HCT116 (cell line): ENCODE results near the gene FSTL4. TPM values are rescaled to one million over a fixed set of nuclear protein-coding genes. Genes with fewer than 3 reads are reported as not detected.

Source experiments
- ATAC-seq: fragments of 200-7000 bp; cut with Tn5 transposase; 2 replicates; pipeline ENCODE4 v1.9.1; 2020; ENCODE audit warnings: mild to moderate bottlenecking, moderate library complexity
- BruUV-seq: library from RNA; stranded (reverse); fragments of 400-500 nt; replicated peaks from 2 replicates; lab custom pipeline; 2021; lab: Mats Ljungman, UMichigan
- CTCF ChIA-PET: fragments of 300-600 bp; sonication (Branson Sonifier 250); formaldehyde crosslinking; loops from one replicate; lab custom pipeline; 2021; ENCODE audit warnings: antibody characterized with exemption; lab: Charles Lee
- POLR2A ChIA-PET: fragments of 300-600, 350-600 bp; sonication (Branson Sonifier 250); formaldehyde crosslinking; loops from one replicate; lab custom pipeline; 2021; ENCODE audit warnings: antibody characterized with exemption; lab: Charles Lee
- RAD21 ChIA-PET, 2 experiments: fragments of 300-600 bp; sonication (Branson Sonifier 250); formaldehyde crosslinking; loops; one replicate each; lab custom pipeline; 2023; ENCODE audit warnings: low total read pairs in 2 of 2; ENCODE audit not compliant: uncharacterized antibody in 2 of 2, unreplicated experiment in 2 of 2, low non-redundant PET in 1 of 2; lab: Charles Lee
- DNase-seq: peaks from one replicate; pipeline ENCODE4 v3.0.0-alpha.2; 2010; ENCODE audit warnings: low read depth, low spot score
- H2AFZ ChIP-seq: fragments of 200-600 bp; shearing (Covaris generic), sonication (generic); 2 replicates; pipeline ENCODE4 v1.6.1; 2017; ENCODE audit warnings: low read depth, mixed run types, mixed read lengths, antibody characterized with exemption, low read length; ENCODE audit not compliant: poor library complexity, severe bottlenecking
- H3K27ac ChIP-seq: 2 replicates; pipeline ENCODE4 v1.5.1; 2012; ENCODE audit warnings: low read depth, low read length
- H3K27me3 ChIP-seq: fragments of 200-600 bp; sonication (generic); 2 replicates; pipeline ENCODE4 v1.6.1; 2016; ENCODE audit warnings: mixed run types, low read length, mixed read lengths; ENCODE audit not compliant: insufficient read depth
- H3K36me3 ChIP-seq, 2 experiments: fragments of 200-500 bp in 1 of 2; fragments of 200-600 bp in 1 of 2; sonication (Bioruptor generic) in 1 of 2; sonication (generic) in 1 of 2; 2 replicates each; pipeline versions ENCODE4 v1.5.1 to v1.6.1; 2014 to 2016; ENCODE audit warnings: low read length in 2 of 2, inconsistent platforms in 1 of 2, mixed read lengths in 1 of 2, mixed run types in 1 of 2; ENCODE audit not compliant: insufficient read depth in 2 of 2, control insufficient read depth in 1 of 2
- H3K4me1 ChIP-seq, 2 experiments: fragments of 200-600 bp in 1 of 2; sonication (generic) in 1 of 2; 2 replicates each; pipeline versions ENCODE4 v1.5.1 to v1.6.1; 2012 to 2017; ENCODE audit warnings: low read length in 2 of 2, inconsistent platforms in 1 of 2, mild to moderate bottlenecking in 1 of 2, mixed read lengths in 1 of 2, mixed run types in 1 of 2, moderate library complexity in 1 of 2; ENCODE audit not compliant: insufficient read depth in 2 of 2, control insufficient read depth in 1 of 2
- H3K4me2 ChIP-seq: fragments of 200-600 bp; sonication (generic); 2 replicates; pipeline ENCODE4 v1.6.1; 2017; ENCODE audit warnings: mixed run types, low read length, mixed read lengths
- H3K4me3 ChIP-seq, 2 experiments: fragments of 200-600 bp in 1 of 2; sonication (generic) in 1 of 2; replicated peaks in 1 of 2; 2 replicates each; pipeline ENCODE4 v1.5.1; 2011 to 2016; ENCODE audit warnings: low read length in 2 of 2, control low read depth in 1 of 2, low read depth in 1 of 2, mild to moderate bottlenecking in 1 of 2, mixed read lengths in 1 of 2, mixed run types in 1 of 2
- H3K79me2 ChIP-seq: fragments of 200-600 bp; sonication (generic); 2 replicates; pipeline ENCODE4 v1.6.1; 2017; ENCODE audit warnings: mild to moderate bottlenecking, mixed run types, low read length, moderate library complexity, mixed read lengths; ENCODE audit not compliant: insufficient read depth
- H3K9ac ChIP-seq: fragments of 200-600 bp; sonication (generic); 2 replicates; pipeline ENCODE4 v1.6.1; 2016; ENCODE audit warnings: low read length, mixed read lengths
- H3K9me2 ChIP-seq: fragments of 200-600 bp; sonication (generic), shearing (Covaris generic); 2 replicates; pipeline ENCODE4 v1.6.1; 2017; ENCODE audit warnings: mixed run types, mild to moderate bottlenecking, moderate library complexity; ENCODE audit not compliant: insufficient read depth
- H3K9me3 ChIP-seq, 2 experiments: fragments of 200-500 bp in 1 of 2; fragments of 200-600 bp in 1 of 2; sonication (Bioruptor generic) in 1 of 2; sonication (generic) in 1 of 2; 2 replicates each; pipeline ENCODE4 v1.6.1; 2014 to 2017; ENCODE audit warnings: low read length in 2 of 2, mixed read lengths in 2 of 2, inconsistent platforms in 1 of 2, low read depth in 1 of 2, mild to moderate bottlenecking in 1 of 2, mixed run types in 1 of 2, moderate library complexity in 1 of 2; ENCODE audit not compliant: control insufficient read depth in 1 of 2, insufficient read depth in 1 of 2
- H4K20me1 ChIP-seq: fragments of 200-600 bp; sonication (generic), shearing (Covaris generic); 2 replicates; pipeline ENCODE4 v1.6.1; 2017; ENCODE audit warnings: mixed run types, mild to moderate bottlenecking, moderate library complexity; ENCODE audit not compliant: insufficient read depth
- CEBPB ChIP-seq: IDR thresholded peaks from 2 replicates; pipeline ENCODE4 v1.6.1; 2012; ENCODE audit warnings: low read depth
- EGR1 ChIP-seq: IDR thresholded peaks from 2 replicates; pipeline ENCODE4 v1.6.1; 2012; ENCODE audit warnings: low read depth
- FOSL1 ChIP-seq: IDR thresholded peaks from 2 replicates; pipeline ENCODE4 v1.6.1; 2012; ENCODE audit warnings: low read depth
- POLR2A ChIP-seq: IDR thresholded peaks from 2 replicates; pipeline ENCODE4 v1.7.0; 2011; ENCODE audit warnings: borderline replicate concordance; ENCODE audit not compliant: insufficient read depth, insufficient read length; ENCODE audit errors: extremely low read depth
- SIN3A ChIP-seq: IDR thresholded peaks from 2 replicates; pipeline ENCODE4 v1.6.1; 2012; ENCODE audit warnings: low read depth
- YY1 ChIP-seq: IDR thresholded peaks from 2 replicates; pipeline ENCODE4 v1.6.1; 2011; ENCODE audit warnings: low read length, low read depth, moderate library complexity, mild to moderate bottlenecking; ENCODE audit not compliant: insufficient replicate concordance; ENCODE audit errors: extremely low read depth
- ZFX ChIP-seq: fragments of 450-650 bp; IDR thresholded peaks from 2 replicates; pipeline ENCODE4 v1.6.1; 2017
- intact Hi-C: fragments of 100-400 bp; cut with micrococcal nuclease; formaldehyde crosslinking; loops from 2 replicates; pipeline ENCODE4 v1.10.0; 2022
- total RNA-seq: library from RNA; stranded (reverse); gene quantifications from one replicate; pipeline ENCODE4 v1.2.1, GENCODE V29; 2021; ENCODE audit not compliant: unreplicated experiment
- TF ChIP-seq, protein P1 (sequence below): IDR thresholded peaks from 2 replicates; pipeline ENCODE4 v1.6.1; 2012; ENCODE audit warnings: low read depth

Gene FSTL4
- total RNA-seq, 1 experiment from 2014 or later: 0.37 TPM

DNA sequence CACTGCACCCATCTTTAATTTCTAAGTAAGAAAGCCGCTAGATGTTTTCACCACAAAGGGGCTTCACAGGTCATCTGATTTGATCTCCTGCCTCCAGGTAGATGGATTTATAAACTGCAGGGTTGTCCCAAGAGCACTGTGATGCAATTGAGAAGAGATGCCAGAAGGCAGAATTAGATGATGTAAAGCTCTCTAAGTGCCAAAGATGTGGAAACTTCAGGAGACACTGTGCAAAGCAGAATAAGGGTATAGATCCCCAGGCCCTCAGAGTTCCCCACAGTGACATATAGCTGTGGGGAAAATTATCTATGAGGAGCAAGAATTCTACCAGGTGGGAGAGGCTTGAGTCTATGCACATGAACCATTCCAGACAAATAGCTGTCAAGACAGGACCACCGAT is 90.5 kb downstream of the FSTL4 start:
- Histone ChIP-seq H3K36me3 (no peaks in the 10 kb centered on the region), H3K9ac (no peak overlapping the region), H3K27ac (no peak overlapping the region), H3K4me3 (no peak overlapping the region)
- POLR2A ChIA-PET: no interaction called here
- intact Hi-C loops: no loop called here
- BruUV-seq: no TSS peak
- TF ChIP-seq FOSL1: no peak
- TF ChIP-seq, protein P1, sequence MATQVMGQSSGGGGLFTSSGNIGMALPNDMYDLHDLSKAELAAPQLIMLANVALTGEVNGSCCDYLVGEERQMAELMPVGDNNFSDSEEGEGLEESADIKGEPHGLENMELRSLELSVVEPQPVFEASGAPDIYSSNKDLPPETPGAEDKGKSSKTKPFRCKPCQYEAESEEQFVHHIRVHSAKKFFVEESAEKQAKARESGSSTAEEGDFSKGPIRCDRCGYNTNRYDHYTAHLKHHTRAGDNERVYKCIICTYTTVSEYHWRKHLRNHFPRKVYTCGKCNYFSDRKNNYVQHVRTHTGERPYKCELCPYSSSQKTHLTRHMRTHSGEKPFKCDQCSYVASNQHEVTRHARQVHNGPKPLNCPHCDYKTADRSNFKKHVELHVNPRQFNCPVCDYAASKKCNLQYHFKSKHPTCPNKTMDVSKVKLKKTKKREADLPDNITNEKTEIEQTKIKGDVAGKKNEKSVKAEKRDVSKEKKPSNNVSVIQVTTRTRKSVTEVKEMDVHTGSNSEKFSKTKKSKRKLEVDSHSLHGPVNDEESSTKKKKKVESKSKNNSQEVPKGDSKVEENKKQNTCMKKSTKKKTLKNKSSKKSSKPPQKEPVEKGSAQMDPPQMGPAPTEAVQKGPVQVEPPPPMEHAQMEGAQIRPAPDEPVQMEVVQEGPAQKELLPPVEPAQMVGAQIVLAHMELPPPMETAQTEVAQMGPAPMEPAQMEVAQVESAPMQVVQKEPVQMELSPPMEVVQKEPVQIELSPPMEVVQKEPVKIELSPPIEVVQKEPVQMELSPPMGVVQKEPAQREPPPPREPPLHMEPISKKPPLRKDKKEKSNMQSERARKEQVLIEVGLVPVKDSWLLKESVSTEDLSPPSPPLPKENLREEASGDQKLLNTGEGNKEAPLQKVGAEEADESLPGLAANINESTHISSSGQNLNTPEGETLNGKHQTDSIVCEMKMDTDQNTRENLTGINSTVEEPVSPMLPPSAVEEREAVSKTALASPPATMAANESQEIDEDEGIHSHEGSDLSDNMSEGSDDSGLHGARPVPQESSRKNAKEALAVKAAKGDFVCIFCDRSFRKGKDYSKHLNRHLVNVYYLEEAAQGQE: no peak
- TF ChIP-seq YY1: no peak
- TF ChIP-seq POLR2A: no peak
- TF ChIP-seq ZFX: no peak
- no peak for TF ChIP-seq CEBPB
- no peak for TF ChIP-seq EGR1
- no peak for TF ChIP-seq SIN3A
- TF ChIP-seq, all 23 proteins: peak for 0
- Histone ChIP-seq H3K27me3 (peaks cover 40% of the 10 kb centered on the region), H3K4me1 (no peaks in the 10 kb centered on the region), H3K9me2 (no peaks in the 10 kb centered on the region), H3K79me2 (no peaks in the 10 kb centered on the region), H2AFZ (no peak overlapping the region), H4K20me1 (no peaks in the 10 kb centered on the region), H3K9me3 (no peaks in the 10 kb centered on the region), H3K4me2 (no peak overlapping the region)
- ATAC-seq: no peak
- no peak for DNase-seq
- ChIA-PET RAD21 (no interaction called here), CTCF (no interaction called here)
